ENCODE results near the gene TBC1D3L.
"Not testable (repeated sequence)": the region's sequence is repeated elsewhere in the genome, so short reads cannot be mapped to it uniquely, and the experiment has no call there.

TBC1D3L gene

DNA sequence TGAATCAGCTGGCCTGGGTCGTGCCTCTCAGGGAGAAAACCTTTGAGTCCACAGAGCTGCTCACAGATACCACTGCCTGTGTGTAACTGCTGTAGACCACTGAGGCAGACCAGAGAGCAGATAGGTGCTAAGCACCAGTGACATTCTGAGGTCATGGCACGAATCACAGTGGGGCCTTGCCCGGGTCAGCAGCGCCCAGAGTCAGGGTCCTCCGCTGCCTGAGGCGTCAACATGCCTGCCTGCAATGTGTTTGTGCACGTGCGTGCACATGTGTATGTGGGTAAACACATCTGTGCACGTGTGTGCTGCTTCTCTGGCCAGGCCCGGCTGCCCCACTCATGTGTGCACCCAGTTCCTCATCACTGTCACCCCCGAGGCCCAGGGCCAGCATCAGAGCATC is at the start of gene TBC1D3L:
TBC1D3L (minus strand) TSS at position 101 of the 400 bp plus-strand sequence. CDS start 1,540 bp downstream, outside the sequence.
- not testable (repeated sequence) for DNase-seq (ENCODE audit: low spot score)

DNA sequence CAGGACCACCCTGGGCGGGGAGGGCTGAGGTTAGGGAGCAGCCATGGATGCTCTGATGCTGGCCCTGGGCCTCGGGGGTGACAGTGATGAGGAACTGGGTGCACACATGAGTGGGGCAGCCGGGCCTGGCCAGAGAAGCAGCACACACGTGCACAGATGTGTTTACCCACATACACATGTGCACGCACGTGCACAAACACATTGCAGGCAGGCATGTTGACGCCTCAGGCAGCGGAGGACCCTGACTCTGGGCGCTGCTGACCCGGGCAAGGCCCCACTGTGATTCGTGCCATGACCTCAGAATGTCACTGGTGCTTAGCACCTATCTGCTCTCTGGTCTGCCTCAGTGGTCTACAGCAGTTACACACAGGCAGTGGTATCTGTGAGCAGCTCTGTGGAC is 14.8 kb upstream of the TBC1D3L start, which contains the start of gene TBC1D3D:
TBC1D3D (plus strand) TSS at position 301 of the 400 bp plus-strand sequence. CDS start 1,585 bp downstream, outside the sequence.
- not testable (repeated sequence) for DNase-seq (ENCODE audit: low spot score)
